ENCODE measurements around the gene ZNF564.
"Not testable (repeated sequence)": the region's sequence is repeated elsewhere in the genome, so short reads cannot be mapped to it uniquely, and the experiment has no call there.

The ZNF564 gene

GRCh38 chr19:12513531-12514061, 37.7 kb downstream of the ZNF564 start:
- no peak for DNase-seq (ENCODE audit: extremely low read depth in 1 of 2, low read depth in 1 of 2)

DNA sequence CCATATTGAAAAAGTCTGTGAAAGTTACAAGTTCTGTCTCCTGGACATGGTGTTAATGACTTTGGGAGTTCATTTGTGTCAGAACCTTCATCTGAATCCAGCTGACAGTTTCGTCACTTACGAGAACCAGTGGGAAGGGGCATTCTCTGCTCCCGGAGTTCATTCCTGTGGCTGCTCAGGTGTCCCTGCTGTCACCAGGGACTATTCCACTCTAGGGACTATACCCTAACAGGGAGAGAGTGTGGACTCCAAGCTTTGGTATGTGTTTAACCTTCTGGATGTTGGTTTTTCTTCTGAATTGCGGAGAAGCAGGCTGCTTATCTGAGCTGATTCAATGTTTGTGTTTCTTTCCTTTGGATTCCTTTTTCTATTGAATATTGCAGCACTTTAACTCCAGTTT, 54.2 kb downstream of the ZNF564 start:
- DNase-seq (ENCODE audit: extremely low read depth in 1 of 2, low read depth in 1 of 2), result no peak

- DNase-seq (ENCODE audit: extremely low read depth in 1 of 2, low read depth in 1 of 2), result no peak
Observed at GRCh38 chr19:12496480-12496879, 54.8 kb downstream of the ZNF564 start.

- DNase-seq (ENCODE audit: extremely low read depth in 1 of 2, low read depth in 1 of 2), result peak; percentile 83 to 85
Observed at GRCh38 chr19:12495002-12495802, 56.1 kb downstream of the ZNF564 start.

DNA sequence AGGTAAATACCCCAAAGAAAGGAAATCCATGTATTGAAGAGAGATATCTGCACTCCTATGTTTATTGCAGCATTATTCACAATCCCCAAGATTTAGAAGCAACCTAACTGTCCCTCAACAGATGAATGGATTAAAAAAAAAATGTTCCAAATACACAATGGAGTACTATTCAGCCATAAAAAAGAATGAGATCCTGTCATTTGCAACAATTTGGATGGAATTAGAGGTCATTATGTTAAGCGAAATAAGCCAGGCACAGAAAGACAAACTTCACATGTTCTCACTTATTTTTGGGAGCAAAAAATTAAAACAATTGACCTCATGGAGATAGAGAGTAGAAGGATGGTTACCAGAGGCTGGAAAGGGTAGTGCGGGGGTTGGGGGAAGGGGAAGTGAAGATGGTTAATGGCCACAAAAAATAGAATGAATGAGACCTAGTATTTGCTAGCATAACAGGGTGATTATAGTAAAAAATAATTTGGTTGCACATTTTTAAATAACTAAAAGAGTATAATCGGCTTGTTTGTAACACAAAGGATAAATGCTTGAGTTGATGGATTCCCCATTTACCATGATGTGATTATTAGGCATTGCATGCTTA, 56.9 kb downstream of the ZNF564 start:
- no peak for DNase-seq (ENCODE audit: extremely low read depth in 1 of 2, low read depth in 1 of 2)

DNA sequence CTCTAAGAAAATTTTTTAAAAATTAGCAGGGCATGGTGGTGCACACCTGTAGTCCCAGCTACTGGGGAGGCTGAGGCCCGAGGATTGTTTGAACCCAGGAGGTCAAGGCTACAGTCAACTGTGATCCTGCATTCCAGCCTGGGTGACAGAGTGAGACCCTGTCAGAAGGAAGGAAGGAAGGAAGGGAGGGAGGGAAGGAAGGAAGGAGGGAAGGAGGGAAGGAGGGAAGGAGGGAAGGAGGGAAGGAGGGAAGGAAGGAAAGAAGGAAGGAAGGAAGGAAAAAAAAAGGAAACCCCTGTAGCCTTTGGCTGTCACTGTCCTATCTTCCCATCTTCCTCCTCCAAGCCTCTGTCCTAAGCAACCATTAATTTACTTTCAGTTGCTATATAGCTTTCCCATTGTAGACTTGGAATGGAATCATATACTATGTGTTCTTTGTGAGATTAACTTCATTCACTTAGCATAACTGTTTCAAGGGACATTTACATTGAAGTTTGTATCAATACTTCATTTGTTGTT, 65.0 kb downstream of the ZNF564 start:
- not testable (repeated sequence) for DNase-seq (ENCODE audit: extremely low read depth in 1 of 2, low read depth in 1 of 2)

GRCh38 chr19:12485571-12485970, 65.7 kb downstream of the ZNF564 start:
- no peak for DNase-seq (ENCODE audit: extremely low read depth in 1 of 2, low read depth in 1 of 2)

- DNase-seq (ENCODE audit: extremely low read depth in 1 of 2, low read depth in 1 of 2), result no peak
Observed at GRCh38 chr19:12485052-12485416, 66.2 kb downstream of the ZNF564 start.

DNA sequence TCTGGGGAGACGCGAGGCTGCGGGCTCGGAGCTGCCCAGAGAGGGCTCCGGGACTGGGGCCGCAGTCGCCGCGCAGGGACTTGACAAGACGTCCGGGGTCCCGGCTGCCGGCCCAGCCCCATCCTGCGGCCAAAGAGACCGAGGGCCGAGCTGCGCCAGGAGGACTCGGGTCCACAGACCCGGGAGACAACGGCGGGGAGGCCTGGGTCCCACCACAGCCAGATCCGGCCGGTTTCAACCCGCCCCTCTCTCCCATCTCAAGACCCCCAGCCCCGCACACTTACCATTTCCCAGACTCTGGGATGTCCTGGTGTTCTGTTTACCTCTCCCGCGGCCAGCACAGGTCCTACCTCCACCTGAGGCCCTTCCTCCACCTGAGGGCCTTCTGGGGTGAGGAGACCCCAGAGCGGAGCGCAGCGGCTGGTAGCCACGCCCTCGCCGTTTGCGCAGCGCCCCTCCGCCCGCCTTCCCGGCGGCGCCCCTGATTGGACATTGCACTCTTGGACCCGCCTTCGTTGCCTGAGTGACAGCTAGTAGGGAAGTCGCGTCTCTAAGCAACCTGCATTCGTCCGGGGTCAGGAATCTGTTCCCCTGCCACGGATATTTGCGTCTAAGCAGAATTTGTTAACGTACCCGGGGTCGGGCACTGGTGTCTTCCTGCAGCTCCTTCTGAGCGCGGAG, 66.8 kb downstream of the ZNF564 start, which contains the start of gene ZNF709:
Gene ZNF709 (minus strand): TSS at position 446 of the 681 bp plus-strand sequence. CDS start 159 bp downstream, at position 287.
- peak; percentile 72 to 81 for DNase-seq (ENCODE audit: extremely low read depth in 1 of 2, low read depth in 1 of 2)

DNA sequence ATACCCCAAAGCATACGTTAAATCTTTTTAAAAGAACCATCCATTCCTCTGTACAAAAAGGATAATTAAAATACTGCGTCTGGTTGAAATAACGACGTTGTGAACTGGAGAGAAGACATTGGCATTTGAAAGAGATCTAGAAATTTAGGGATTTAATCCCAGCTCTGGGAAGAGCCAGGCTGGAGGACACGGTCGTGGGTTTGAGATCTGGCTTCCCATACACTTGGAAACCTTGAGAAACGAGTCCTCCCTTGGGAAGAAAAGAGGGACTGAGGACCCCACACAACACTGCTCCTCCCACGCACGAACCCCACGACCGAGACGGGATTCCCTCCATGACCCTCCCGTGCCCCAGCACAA, 67.3 kb downstream of the ZNF564 start:
- DNase-seq (ENCODE audit: extremely low read depth in 1 of 2, low read depth in 1 of 2), result no peak

GRCh38 chr19:12482509-12482886, 68.8 kb downstream of the ZNF564 start:
- DNase-seq (ENCODE audit: extremely low read depth in 1 of 2, low read depth in 1 of 2), result no peak

- DNase-seq (ENCODE audit: extremely low read depth in 1 of 2, low read depth in 1 of 2), result no peak
Observed at GRCh38 chr19:12481781-12482508, 69.3 kb downstream of the ZNF564 start.

DNA sequence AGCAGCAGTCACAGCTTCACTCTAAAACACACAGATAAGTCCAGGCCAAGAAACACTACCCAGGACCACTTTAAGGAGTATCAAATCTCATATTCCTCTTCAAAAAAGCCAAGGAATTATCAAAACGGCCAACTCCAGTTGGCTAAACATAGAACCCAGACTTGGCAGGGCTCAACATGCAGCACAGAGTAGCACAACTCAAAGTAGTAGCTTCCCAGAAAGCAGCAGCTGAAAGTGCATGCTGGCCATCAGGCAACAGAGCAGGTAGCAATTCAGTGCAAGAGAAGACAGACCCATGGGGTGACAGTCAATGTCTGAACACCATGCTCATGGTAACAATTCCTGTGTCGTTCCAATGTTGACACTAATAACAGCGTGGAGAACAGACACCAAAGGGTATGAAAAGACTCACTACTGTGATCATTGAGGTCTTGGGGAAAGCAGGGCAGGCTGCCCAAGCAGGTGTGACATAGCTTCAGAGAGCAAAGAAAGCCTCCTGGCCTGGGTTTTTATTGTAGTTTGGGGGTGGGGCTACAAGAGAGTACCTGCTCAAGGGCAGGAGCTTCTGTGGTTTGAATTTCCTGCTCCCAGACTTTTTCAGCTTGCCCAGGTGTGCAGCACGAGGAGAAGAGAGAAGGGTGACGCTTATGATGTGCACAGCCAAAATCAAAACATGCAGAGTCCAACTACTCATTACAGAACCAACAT, 72.9 kb downstream of the ZNF564 start:
- DNase-seq (ENCODE audit: extremely low read depth in 1 of 2, low read depth in 1 of 2), result no peak

All from activated CD8-positive, alpha-beta memory T cell treated with anti-CD3 and anti-CD28 coated beads for 1 hour (primary cell).